GM21381 (cell line): ENCODE measurements around the gene IL17B.

Experiments used
- ATAC-seq: cut with Tn5 transposase; IDR thresholded peaks from one replicate; pipeline ENCODE4 v1.9.1; 2021; ENCODE audit warnings: mild to moderate bottlenecking, moderate library complexity; ENCODE audit not compliant: unreplicated experiment

The IL17B gene

DNA sequence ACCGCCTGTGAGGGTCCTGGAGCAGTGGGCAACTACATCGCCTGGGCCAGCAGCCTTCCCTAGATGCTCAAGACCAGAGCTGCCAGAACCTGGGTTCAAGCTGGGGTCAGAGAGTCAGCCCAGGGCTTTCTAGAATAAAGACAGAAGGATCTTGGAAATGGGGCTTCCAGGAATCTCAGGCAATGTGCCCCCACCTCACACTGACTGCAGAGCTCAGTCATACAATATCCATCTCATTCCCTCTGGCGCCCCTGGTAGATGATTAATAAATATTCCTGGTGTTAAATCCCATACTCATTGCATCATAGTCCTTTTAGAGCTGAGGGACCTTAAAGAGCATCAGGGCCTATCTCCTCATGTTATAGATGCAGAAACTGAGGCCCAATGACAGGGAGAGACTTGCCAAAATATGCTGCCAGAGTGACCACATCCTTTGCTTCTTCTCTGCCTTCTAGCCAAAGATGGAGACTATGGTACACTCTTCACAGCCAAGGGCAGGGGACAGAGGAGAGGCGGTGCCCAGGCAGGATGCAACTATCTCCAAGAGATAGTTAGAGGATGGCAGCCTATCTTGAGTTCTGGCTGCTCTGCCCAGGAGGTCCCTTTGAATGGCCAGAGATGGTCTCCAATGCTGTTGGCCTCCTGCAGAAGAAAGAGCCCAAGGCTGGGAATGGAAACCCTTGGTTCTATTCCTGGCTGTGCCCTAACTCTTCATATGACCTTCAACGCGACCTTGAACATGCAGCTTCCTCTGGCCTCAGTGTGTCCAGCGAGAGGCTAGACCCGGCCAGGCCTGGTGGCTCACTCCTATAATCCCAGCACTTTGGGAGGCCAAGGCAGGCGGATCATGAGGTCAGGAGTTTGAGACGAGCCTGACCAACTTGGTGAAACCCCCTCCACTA is 36.2 kb upstream of the IL17B start:
- no peak for ATAC-seq

DNA sequence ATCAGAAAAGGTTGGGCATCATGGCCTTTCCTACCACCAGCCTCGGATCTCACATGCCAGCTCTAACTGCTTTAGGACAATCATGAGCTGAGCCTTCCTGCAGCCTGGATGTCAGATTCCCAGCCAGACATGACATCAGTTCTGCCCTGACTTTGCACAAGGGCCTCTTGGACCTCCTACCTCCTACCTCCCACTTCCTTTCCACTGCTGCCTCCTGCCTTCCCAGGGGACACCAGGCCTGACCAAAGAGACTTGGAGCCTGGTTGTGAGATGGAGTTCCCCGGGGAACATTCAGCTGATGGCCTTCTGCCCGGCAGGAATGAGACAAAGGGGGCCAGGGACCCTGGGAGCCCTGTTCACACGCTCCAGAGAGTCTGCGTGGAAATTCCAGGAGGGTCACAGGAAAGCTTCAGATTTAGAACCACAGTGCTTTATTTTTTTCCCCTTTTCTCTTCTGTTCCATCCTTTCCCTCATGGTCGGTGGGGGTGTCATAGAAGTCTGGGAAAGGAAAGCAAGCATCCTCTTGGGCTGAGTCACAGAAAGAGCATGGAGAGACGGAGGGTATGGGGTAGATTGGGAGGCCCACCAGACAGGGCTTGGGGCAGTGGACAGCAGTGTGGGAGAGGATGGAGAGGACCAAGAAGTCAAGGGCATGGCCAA is 35.4 kb upstream of the IL17B start:
- no peak for ATAC-seq

DNA sequence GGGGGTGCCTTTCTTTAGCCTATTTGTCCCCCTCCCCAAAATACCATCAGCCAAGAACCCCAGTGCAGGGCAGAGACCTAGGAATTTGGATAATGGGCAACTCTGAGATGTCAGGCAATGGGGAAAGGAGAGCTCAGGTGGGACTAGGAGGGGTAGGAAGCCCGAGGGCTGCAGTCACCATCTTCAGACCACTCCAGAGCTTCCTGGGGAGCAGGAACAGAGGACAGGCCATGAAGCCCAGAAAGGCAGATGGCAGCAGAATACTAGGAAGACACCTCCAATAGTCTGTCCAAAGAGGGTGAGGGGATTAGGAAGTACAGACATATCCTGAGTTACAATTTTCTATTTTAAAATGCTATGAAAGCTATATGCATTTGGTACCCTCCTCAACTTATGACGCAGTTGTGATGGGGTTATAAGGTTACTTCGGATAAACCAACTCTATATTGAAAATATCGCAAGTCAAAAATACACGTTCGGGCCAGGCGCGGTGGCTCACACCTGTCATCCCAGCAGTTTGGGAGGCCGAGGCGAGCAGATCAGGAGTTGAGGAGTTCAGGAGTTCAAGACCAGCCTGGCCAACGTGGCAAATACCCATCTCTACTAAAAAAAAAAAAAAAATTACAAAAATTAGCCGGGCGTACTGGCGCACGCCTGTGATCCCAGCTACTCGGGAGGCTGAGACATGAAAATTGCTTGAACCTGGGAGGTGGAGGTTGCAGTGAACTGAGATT is 34.6 kb upstream of the IL17B start:
- ATAC-seq, result no peak

DNA sequence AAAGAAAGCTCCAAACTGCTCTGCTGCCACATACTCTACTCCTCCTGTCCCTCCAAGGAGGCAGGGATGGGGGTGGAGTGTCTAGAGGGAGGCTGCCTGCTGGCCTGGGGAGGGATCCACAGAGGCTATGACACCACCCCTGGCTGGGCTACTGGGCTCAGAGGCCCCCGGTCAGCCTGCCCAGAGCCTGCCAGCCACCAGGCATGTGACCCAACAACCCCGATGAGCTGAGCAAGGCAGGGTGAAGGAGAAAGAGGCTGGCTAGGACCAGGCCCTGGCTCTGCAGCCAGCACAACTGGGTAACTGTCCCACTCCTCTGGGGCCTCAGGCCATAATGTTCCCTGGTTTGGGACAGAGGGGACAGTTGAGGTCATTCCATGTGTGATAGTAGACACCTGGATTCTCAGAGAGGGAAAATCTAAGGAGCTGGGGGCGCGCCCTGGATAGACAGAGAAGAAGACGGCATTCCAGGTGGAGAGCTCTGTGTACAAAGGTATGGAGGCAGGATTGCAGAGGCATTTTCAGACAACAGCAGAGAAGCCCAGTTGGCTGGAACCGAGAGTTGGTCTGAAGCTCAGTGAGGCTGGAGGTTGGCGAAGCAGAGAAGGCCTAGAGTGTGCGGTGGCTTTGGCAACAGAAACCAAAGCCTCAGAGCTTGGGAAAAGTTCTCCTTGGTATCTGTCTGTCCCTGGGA is 33.8 kb upstream of the IL17B start:
- ATAC-seq, result no peak

DNA sequence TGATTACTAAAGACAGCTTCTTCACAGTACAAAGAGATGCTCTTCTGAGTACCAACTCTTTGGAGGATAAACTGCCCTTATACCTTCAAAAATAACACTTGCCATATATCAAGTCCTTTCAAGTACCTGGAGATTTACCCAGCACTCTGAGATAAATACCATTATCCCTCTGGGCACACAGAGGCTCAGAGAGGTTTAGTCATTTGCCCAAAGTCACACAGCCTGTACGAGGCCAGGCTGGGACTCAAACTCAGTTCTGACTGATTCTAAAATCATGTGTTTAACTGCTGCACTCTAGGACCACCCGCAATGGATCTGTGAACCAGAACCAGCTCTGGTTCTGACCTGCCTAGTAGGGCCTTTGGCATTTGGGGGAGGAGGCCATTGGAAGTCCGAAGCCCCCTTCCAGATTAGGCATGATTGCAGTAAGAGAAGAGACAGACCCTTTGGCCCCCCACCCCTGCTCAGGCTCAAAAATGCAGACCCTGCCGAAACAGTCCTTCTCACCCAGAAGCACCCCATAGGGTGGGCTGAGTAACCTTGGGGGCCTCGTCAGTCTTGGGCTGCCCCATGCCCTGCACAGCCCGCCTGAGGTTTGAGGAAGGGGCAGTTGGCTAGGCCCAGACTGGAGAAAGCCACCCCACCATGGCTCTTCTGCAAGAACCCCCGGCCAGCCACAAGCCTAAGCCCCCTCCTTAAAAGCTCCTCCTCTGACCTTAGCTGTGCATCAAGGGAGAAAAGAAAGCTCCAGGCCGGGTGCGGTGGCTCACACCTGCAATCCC is 32.8 kb upstream of the IL17B start:
- no peak for ATAC-seq

DNA sequence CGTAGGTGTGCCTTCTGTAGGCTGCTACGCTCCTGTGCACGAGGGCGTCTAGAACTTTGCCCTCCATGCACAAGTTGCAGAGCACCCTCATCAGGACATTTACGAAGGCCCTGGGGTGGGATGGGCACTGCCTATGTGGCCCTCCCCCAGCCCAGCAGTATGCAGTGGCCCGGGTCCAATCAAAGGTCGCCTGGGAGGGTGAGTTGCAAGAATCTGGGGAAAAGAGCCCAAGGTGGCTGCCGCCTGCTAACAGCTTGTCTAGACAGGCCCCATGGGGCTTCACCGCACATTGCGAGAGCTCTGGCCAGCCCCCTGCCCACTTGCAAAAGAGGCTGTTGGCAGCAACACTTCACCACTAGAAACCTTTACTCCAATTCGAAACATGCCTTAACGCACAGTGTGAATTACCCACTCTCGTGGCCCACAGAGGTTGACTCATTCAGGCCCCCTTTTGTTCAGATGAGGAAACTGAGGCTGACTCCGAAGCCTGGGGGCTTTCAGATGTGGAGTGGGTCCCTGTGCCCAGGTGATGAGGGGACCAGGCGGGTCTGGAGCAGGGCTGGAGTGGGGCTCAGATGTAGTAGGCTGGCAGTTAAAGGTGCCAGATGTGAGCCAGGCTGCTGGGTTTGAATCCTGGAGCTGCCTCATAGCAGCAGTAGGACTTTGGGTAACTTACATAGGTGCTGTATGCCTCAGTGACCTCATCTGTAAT is 31.8 kb upstream of the IL17B start:
- ATAC-seq, result no peak

DNA sequence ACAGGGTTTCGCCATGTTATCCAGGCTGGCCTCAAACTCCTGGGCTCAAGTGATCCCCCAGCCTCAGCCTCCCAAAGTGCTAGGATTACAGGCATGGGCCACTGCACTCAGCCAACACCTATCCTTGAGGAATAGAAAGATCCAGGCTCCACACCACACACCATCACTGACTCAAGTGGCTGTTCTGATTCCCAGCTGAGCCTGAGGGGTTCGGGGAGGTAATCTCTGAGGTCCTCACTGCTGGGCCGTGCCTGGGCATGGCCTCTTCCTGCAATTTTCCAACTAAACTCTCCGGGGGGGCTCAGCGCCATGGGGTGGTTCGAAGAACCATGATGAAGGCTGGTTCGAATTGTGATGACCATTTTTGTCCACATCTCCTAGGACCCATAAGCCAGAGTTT is 31.0 kb upstream of the IL17B start:
- no peak for ATAC-seq

DNA sequence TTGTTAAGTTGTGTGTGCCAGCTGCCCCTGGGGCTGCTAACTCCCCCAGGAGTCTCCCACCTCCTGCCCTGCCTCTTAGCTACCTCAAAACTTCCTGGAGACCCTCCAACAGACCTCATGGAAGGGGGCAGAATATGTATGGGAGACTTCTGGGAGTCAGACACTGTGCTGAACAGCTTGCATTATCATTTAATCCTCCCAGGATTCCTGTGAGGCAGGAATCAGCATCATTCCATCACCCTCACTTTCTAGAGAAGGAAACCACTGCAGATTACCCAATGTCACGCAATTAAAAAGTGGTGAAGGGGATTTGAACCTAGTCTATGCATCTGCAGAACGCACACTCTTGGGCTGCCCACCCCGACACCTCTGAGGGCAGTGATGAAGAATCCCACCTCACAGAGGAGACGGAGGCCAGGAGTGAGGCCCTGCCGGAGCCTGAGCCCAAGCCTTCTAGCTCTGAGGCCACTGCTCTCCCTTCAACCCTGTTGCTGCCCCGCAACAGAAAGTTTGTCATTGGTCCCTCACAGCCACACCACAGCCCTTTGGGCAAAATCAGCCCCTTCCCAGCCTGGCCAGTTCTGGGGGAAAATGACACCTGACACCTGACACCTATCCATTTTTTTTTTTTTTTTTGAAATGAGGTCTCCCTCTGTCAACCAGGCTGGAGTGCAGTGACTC is 30.3 kb upstream of the IL17B start:
- no peak for ATAC-seq

DNA sequence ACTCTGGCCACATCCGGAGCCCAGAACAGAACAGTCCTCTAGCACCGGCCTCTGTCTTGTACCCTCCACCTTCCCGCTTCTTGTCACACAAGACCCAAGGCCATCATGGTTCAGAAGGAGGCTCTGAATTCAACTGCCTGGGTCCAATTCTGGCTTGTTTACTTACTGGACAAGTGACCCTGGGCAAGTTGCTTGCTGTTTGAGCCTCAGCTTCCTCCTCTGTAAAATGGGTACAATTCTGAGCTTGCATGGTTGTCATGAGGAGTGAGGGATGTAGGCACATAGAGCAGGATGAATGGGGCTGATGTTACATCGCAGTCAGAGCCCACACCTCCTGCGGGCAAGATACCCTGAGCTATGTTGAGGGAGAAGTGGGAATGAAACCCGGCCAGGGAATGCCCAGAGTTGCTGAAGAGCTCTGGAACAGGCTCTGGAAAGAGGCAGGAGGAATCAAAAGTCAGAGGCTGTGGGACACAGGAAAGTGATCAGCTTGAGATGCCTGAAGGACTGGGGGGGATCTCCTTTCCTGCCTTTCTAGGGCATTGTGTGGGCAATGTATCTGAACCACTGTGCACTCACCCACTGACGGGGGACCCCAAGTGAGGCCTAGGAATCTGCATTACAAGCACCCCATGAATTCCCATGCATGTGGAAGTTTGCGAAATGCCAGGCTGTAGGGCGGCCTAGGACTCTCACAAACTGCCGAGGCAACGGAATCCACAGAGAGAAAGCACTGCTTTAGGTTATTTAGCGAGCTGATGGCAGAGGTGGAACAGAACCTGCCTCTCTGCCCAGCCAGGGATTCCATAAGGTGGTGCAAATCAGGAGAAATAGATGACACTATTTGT is 29.4 kb upstream of the IL17B start:
- no peak for ATAC-seq

DNA sequence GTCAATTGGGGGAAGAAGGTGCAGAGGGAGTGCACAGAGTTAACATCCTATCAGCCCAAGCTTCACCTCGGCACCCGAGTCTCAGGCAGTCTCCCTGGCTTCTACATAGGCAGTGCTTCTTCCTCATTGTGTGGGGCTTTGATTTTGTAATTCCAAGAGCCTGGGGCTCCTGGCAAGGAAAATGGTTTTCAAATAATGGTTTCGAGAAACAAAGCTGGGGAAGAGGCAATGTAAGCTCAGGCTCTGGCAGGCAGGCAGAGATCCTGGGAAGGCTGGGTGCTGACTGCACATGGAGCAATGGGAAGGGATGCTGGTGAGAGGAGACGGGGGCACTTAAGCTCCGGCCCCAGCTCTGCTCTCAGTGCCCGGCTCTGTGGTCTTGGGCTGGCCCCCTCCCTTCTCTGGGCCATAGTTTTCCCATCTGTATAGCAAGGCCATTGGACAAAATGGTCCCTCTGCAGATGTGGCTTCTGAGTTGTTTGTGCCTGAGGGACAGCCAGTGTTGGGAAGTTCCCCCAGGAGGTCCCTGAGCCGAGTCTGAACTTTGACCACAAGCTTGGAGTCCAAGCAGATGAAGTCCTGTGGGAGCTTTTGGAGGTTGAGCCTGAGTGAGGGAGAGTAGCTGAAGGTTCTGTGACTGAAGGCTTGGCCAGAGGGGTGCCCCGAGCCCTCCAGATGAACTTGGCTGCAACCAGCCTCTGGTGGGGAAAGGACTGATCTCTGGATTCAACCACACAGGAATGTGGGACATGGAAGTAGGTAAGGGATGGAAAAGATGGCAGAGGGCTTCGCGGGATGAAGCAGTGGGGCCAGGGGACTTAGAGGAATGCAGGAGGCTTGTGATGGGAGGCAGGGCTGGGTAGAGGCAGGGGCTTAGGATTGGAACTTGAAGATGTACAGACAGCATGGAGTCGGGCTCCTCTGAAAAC is 28.5 kb upstream of the IL17B start:
- no peak for ATAC-seq

DNA sequence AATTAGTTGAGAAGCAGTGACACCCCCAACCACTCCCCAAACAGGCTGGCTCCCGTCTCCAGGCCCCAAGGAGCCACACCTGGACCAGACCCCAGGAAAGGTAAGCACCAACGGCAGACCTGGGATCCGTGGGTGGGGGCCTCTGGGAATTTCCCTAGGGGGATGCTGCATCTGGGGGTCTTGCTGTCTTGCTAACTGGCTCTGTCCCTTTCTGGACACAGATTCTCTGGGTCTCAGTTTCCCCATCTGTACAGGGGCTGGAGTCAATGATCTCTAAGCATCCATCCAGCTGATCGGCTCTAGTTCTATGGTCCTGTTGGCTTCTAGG is 27.9 kb upstream of the IL17B start:
- ATAC-seq, result no peak

DNA sequence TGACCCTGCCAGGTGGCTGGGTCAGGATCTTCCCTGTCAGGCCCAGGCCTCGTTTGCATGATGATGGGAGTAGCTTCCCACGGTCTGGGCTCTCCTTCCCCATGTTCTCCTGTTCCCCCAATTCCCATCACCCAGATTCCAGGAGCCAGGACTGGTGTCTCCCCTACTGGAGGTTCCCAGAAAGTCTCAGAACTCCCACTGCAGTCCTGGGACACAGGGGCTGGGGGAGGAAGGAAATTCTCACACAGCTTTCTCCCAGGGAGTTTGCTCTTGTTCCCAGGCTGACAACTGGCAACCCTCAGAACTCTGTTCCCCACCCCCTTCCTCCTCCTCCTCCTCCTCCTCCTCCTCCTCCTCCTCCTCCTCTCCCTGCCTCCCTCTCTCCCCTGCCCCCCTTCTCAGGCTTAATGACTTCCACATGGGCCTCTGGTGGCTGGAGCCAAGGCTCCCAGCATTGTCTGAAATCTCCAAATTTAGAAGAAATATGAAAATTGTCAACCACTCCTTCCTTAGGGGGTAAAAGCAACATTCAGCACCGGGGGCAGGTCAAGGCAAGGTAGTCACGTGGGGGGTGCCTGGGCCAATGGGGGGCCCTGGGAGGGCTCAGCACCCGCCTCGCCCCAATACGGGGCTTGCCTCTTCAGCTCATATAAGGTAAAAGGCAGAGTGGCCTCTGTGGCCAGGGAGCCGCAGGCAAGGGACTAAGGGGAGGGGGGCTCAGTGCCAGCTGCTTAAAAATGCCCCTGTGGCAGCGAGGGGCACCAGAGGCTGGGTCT is 27.3 kb upstream of the IL17B start:
- ATAC-seq, result no peak

DNA sequence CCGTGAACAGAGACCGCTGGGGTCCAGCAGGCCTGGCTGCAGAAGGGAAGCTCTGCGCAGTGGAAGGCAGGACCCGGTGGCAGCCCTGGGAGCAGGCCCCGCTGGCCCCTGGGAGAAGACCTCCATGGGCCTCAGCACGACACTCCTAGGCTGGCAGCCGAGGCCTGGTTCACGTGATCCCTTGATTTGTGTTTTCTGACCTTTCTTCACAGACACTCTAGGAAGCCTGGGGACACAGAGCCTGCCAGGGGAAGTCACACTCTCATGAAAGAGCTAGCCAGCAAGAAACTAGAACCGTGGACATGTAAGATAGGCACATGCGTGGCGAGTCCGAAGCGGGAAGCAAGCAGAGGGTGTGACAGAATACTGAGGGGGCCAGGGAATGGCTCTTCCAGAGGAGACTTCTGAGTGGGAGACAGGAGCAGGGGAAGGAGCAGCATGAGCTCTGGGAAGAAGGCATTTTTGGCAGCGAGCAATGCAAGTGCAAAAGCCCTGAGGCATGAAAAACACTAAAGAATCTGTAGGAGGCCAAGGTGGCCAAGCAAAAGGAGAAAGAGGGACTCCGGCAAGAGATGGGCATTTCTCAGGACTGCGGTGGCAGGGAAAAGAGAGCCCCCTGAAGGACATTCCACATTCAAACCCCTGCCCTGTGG is 26.6 kb upstream of the IL17B start:
- no peak for ATAC-seq

DNA sequence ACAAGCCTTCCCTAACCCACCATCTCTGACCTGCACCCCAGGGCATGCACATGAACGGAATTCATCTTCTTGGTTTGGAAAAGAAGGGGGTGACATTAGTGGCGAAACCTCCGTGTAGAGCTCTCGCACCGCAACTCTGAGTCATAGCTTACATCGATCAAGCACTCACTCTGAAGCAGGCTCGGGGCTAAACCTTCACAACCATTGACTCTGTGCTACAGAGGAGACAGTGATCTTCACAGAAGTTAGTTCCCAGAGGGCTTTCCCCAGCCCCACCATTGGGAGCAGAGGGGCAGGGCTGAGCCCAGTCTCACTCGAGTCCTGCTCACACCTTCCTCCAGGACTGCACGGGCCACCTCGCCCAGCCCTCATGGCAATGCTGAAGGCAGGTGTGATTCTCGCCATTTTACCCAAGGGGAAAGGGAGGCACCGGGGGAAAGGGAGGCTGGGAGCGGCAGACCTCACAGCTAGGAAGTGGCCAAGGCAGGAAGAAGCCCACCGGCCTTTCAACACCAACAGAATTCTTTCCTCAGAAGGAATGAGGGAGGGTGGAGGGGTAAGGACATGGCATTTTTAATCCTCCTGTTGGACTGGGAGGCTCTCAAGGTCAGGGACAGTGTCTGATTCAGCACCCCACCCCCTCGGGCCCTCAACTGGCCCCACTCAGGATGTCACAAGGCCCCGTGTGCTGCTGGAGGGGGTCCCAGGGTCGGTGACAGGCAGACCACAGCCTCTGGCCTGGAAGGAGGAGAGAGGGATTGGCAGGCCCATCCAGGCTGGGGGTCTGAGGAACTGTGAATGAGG is 25.9 kb upstream of the IL17B start:
- ATAC-seq, result no peak
